ENCODE data around the gene COPS4.
"Not testable (repeated sequence)": the region's sequence is repeated elsewhere in the genome, so short reads cannot be mapped to it uniquely, and the experiment has no call there.

Gene COPS4

GRCh38 chr4:83034630-83035494, at the start of gene COPS4:
Gene COPS4 (plus strand): TSS chr4:83035183. CDS start chr4:83035225, 42 bp downstream.
- peak; percentile 99 for DNase-seq

GRCh38 chr4:82987519-82987918, 47.5 kb upstream of the COPS4 start:
- not testable (repeated sequence) for DNase-seq

GRCh38 chr4:82988323-82988832, 46.6 kb upstream of the COPS4 start:
- no peak for DNase-seq

- no peak for DNase-seq
Measured at GRCh38 chr4:82989575-82990429, 45.2 kb upstream of the COPS4 start.

GRCh38 chr4:82994834-82995233, 40.1 kb upstream of the COPS4 start:
- no peak for DNase-seq

- no peak for DNase-seq
Measured at GRCh38 chr4:82998898-82999297, 36.1 kb upstream of the COPS4 start.

GRCh38 chr4:83002329-83002728, 32.7 kb upstream of the COPS4 start:
- no peak for DNase-seq

GRCh38 chr4:83003044-83003791, 31.8 kb upstream of the COPS4 start:
- not testable (repeated sequence) for DNase-seq

GRCh38 chr4:83009529-83009928, 25.5 kb upstream of the COPS4 start:
- no peak for DNase-seq

GRCh38 chr4:83010111-83010521, 24.9 kb upstream of the COPS4 start:
- peak; percentile 26 for DNase-seq

GRCh38 chr4:83010522-83011318, 24.3 kb upstream of the COPS4 start, which contains the start of gene LIN54:
Gene LIN54 (minus strand): TSS chr4:83010823. CDS start chr4:82984844, 25,979 bp downstream.
- peak; percentile 90 for DNase-seq

GRCh38 chr4:83011689-83012199, 23.2 kb upstream of the COPS4 start:
- peak; percentile 41 for DNase-seq

- DNase-seq = peak; percentile 52
Measured at GRCh38 chr4:83012200-83012686, 22.7 kb upstream of the COPS4 start.

GRCh38 chr4:83012687-83013419, 22.1 kb upstream of the COPS4 start:
- peak; percentile 99 for DNase-seq

- no peak for DNase-seq
Measured at GRCh38 chr4:83013420-83013867, 21.5 kb upstream of the COPS4 start.

- no peak for DNase-seq
Measured at GRCh38 chr4:83013902-83014301, 21.1 kb upstream of the COPS4 start.

- peak; percentile 69 for DNase-seq
Measured at GRCh38 chr4:83019794-83020494, 15.0 kb upstream of the COPS4 start.

GRCh38 chr4:83022724-83023450, 12.1 kb upstream of the COPS4 start:
- no peak for DNase-seq

- DNase-seq = not testable (repeated sequence)
Measured at GRCh38 chr4:83023599-83023998, 11.4 kb upstream of the COPS4 start.
